Measurements from ENCODE around the gene PARP8.

Gene PARP8

GRCh38 chr5:50874306-50875001 lies 208.0 kb downstream of the PARP8 start:
- H3K9ac ChIP-seq, result no peak overlapping the region
- no peak overlapping the region for H3K4me3 ChIP-seq
- no peaks in the 10 kb centered on the region for H3K9me3 ChIP-seq
- no peak overlapping the region for H3K27ac ChIP-seq
- no peaks in the 10 kb centered on the region for H3K36me3 ChIP-seq
- H3K27me3 ChIP-seq, result no peaks in the 10 kb centered on the region
- H4K20me1 ChIP-seq, result no peaks in the 10 kb centered on the region
- no peak overlapping the region; the same call in 1 of the 2 replicates for H3K4me2 ChIP-seq
- no peak for TF ChIP-seq Cebpa-rat (IDR thresholded peaks at IDR 0.05)
- 0 out of 2 replicates have a peak, but pooled peaks cover 8% of the 10 kb centered on the region for H3K4me1 ChIP-seq

- no peak for TF ChIP-seq Cebpa-rat (IDR thresholded peaks at IDR 0.05)
- H3K4me1 ChIP-seq, result 0 out of 2 replicates have a peak, but pooled peaks cover 8% of the 10 kb centered on the region
These were observed 208.5 kb downstream of the PARP8 start for GRCh38 chr5:50875002-50875344.

GRCh38 chr5:50878470-50878869 lies 212.0 kb downstream of the PARP8 start:
- no peak overlapping the region for H3K9ac ChIP-seq
- H3K4me2 ChIP-seq, result no peak overlapping the region
- H3K27me3 ChIP-seq, result no peaks in the 10 kb centered on the region
- no peaks in the 10 kb centered on the region for H4K20me1 ChIP-seq
- no peak overlapping the region for H3K27ac ChIP-seq
- no peaks in the 10 kb centered on the region for H3K9me3 ChIP-seq
- no peak for TF ChIP-seq Cebpa-rat (IDR thresholded peaks at IDR 0.05)
- no peaks in the 10 kb centered on the region for H3K36me3 ChIP-seq
- H3K4me1 ChIP-seq, result 0 out of 2 replicates have a peak, but pooled peaks cover 8% of the 10 kb centered on the region
- H3K4me3 ChIP-seq, result no peak overlapping the region

More at GRCh38 chr5:50875002-50875344, 208.5 kb downstream of the PARP8 start:
- Histone ChIP-seq H3K4me2 (no peak overlapping the region; the same call in 1 of the 2 replicates), H3K4me3 (no peak overlapping the region), H4K20me1 (no peaks in the 10 kb centered on the region), H3K27ac (no peak overlapping the region), H3K36me3 (no peaks in the 10 kb centered on the region), H3K9me3 (no peaks in the 10 kb centered on the region), H3K9ac (no peak overlapping the region), H3K27me3 (no peaks in the 10 kb centered on the region)

- no peaks in the 10 kb centered on the region for H4K20me1 ChIP-seq
- no peak overlapping the region for H3K9ac ChIP-seq
- no peak overlapping the region for H3K27ac ChIP-seq
- H3K4me2 ChIP-seq, result no peak overlapping the region
- H3K9me3 ChIP-seq, result no peaks in the 10 kb centered on the region
- TF ChIP-seq Cebpa-rat (IDR thresholded peaks at IDR 0.05), result no peak
- no peak overlapping the region for H3K4me3 ChIP-seq
- H3K36me3 ChIP-seq, result no peaks in the 10 kb centered on the region
- H3K4me1 ChIP-seq, result no peaks in the 10 kb centered on the region
- no peaks in the 10 kb centered on the region for H3K27me3 ChIP-seq
These were observed 215.0 kb downstream of the PARP8 start for GRCh38 chr5:50881407-50881806.

- H3K4me2 ChIP-seq, result no peak overlapping the region
- H3K4me3 ChIP-seq, result no peak overlapping the region
- no peak overlapping the region for H3K9ac ChIP-seq
- H3K9me3 ChIP-seq, result no peaks in the 10 kb centered on the region
- no peaks in the 10 kb centered on the region for H3K4me1 ChIP-seq
- no peaks in the 10 kb centered on the region for H4K20me1 ChIP-seq
- H3K27me3 ChIP-seq, result no peaks in the 10 kb centered on the region
- no peaks in the 10 kb centered on the region for H3K36me3 ChIP-seq
- no peak overlapping the region for H3K27ac ChIP-seq
- no peak for TF ChIP-seq Cebpa-rat (IDR thresholded peaks at IDR 0.05)
These were observed 220.4 kb downstream of the PARP8 start for GRCh38 chr5:50886657-50887345.

GRCh38 chr5:50887889-50888633 lies 221.6 kb downstream of the PARP8 start:
- H3K27ac ChIP-seq, result no peak overlapping the region
- H3K4me1 ChIP-seq, result no peaks in the 10 kb centered on the region
- H4K20me1 ChIP-seq, result no peaks in the 10 kb centered on the region
- no peaks in the 10 kb centered on the region for H3K9me3 ChIP-seq
- no peaks in the 10 kb centered on the region for H3K27me3 ChIP-seq
- TF ChIP-seq Cebpa-rat (IDR thresholded peaks at IDR 0.05), result no peak
- H3K36me3 ChIP-seq, result no peaks in the 10 kb centered on the region
- H3K4me3 ChIP-seq, result no peak overlapping the region
- no peak overlapping the region for H3K9ac ChIP-seq
- H3K4me2 ChIP-seq, result no peak overlapping the region

- no peaks in the 10 kb centered on the region for H3K36me3 ChIP-seq
- TF ChIP-seq Cebpa-rat (IDR thresholded peaks at IDR 0.05), result no peak
- H3K4me1 ChIP-seq, result no peaks in the 10 kb centered on the region
- H3K27me3 ChIP-seq, result no peaks in the 10 kb centered on the region
- no peak overlapping the region for H3K4me3 ChIP-seq
- H3K27ac ChIP-seq, result no peak overlapping the region
- no peak overlapping the region for H3K9ac ChIP-seq
- no peaks in the 10 kb centered on the region for H4K20me1 ChIP-seq
- no peak overlapping the region for H3K4me2 ChIP-seq
- H3K9me3 ChIP-seq, result no peaks in the 10 kb centered on the region
These were observed 222.3 kb downstream of the PARP8 start for GRCh38 chr5:50888751-50889150.

GRCh38 chr5:50889790-50890189 lies 223.4 kb downstream of the PARP8 start:
- H4K20me1 ChIP-seq, result no peaks in the 10 kb centered on the region
- H3K4me3 ChIP-seq, result no peak overlapping the region
- H3K27ac ChIP-seq, result no peak overlapping the region
- no peaks in the 10 kb centered on the region for H3K9me3 ChIP-seq
- H3K9ac ChIP-seq, result no peak overlapping the region
- no peaks in the 10 kb centered on the region for H3K27me3 ChIP-seq
- H3K36me3 ChIP-seq, result no peaks in the 10 kb centered on the region
- H3K4me2 ChIP-seq, result no peak overlapping the region
- TF ChIP-seq Cebpa-rat (IDR thresholded peaks at IDR 0.05), result no peak
- H3K4me1 ChIP-seq, result no peaks in the 10 kb centered on the region

All from BLaER1 (cell line).